HepG2 (cell line): ENCODE data around the gene CCK. TPM values are rescaled to one million over a fixed set of nuclear protein-coding genes. Genes with fewer than 3 reads are reported as not detected.

Experiments
- ATAC-seq: fragments of 200-7000 bp; cut with Tn5 transposase; 3 replicates; pipeline ENCODE4 v1.9.1; 2020; ENCODE audit warnings: mild to moderate bottlenecking, moderate library complexity
- BruUV-seq: library from RNA; stranded (reverse); fragments of 400-500 nt; replicated peaks from 2 replicates; lab custom pipeline; 2021; lab: Mats Ljungman, UMichigan
- CTCF ChIA-PET: fragments of 300-600 bp; formaldehyde crosslinking; extraction: SDS; loops from one replicate; lab custom pipeline; 2021; ENCODE audit warnings: low total read pairs, inconsistent platforms, low intra/inter-chr PET ratio; lab: Yijun Ruan, JAX
- POLR2A ChIA-PET: fragments of 350-600 bp; sonication (Branson Sonifier 250); formaldehyde crosslinking; loops from one replicate; lab custom pipeline; 2020; ENCODE audit warnings: antibody characterized with exemption, inconsistent platforms; lab: Yijun Ruan, JAX
- DNase-seq: peaks from one replicate; pipeline ENCODE4 v3.0.0-alpha.2; 2015; ENCODE audit warnings: low spot score
- FAIRE-seq: peaks from 3 replicates; lab custom pipeline; 2011; peaks lifted over from hg19 to GRCh38; lab: Jason Lieb, UNC
- H2AFZ ChIP-seq: one replicate; pipeline ENCODE4 v1.6.1; 2011; ENCODE audit warnings: low read length, inconsistent platforms
- H3K27ac ChIP-seq: fragments of 300-600 bp; 3 replicates; pipeline ENCODE4 v1.8.0; 2011; ENCODE audit warnings: mixed run types, mild to moderate bottlenecking, mixed read lengths, low read length, inconsistent platforms; ENCODE audit not compliant: insufficient read depth; ENCODE audit errors: extremely low read length
- H3K27me3 ChIP-seq, 2 experiments: fragments of 200-600 bp in 1 of 2; 2 replicates in 1 of 2; 3 replicates in 1 of 2; pipeline versions ENCODE4 v1.6.0 to v1.8.0; 2011; ENCODE audit warnings: low read length in 2 of 2, mild to moderate bottlenecking in 2 of 2, moderate library complexity in 2 of 2, inconsistent platforms in 1 of 2; ENCODE audit not compliant: insufficient read depth in 2 of 2, control insufficient read depth in 1 of 2
- H3K36me3 ChIP-seq, 2 experiments: fragments of 200-600 bp in 1 of 2; replicated peaks in 1 of 2; 2 replicates in 1 of 2; 3 replicates in 1 of 2; pipeline versions ENCODE4 v1.5.1 to v1.8.0; 2011; ENCODE audit warnings: low read length in 2 of 2, inconsistent platforms in 1 of 2; ENCODE audit not compliant: insufficient read depth in 2 of 2, control insufficient read depth in 1 of 2
- H3K4me1 ChIP-seq: 2 replicates; pipeline ENCODE4 v1.5.1; 2012; ENCODE audit warnings: low read length, inconsistent platforms; ENCODE audit not compliant: insufficient read depth
- H3K4me2 ChIP-seq: 2 replicates; pipeline ENCODE4 v1.6.0; 2011; ENCODE audit warnings: low read depth, low read length, inconsistent platforms
- H3K4me3 ChIP-seq, 3 experiments: fragments of 200-600 bp in 1 of 3; sonication (generic), shearing (Covaris generic) in 1 of 3; replicated peaks in 1 of 3; 2 replicates each; pipeline ENCODE4 v1.5.1; 2011 to 2016; ENCODE audit warnings: low read length in 3 of 3, inconsistent platforms in 2 of 3, low read depth in 2 of 3, mild to moderate bottlenecking in 2 of 3, control low read depth in 1 of 3, mixed read lengths in 1 of 3; ENCODE audit not compliant: insufficient read depth in 1 of 3
- H3K79me2 ChIP-seq: one replicate; pipeline ENCODE4 v1.6.1; 2011; ENCODE audit warnings: low read length, inconsistent platforms; ENCODE audit not compliant: insufficient read depth
- H3K9ac ChIP-seq: 2 replicates; pipeline ENCODE4 v1.6.0; 2011; ENCODE audit warnings: mild to moderate bottlenecking, low read depth, low read length, inconsistent platforms; ENCODE audit not compliant: insufficient read depth
- H3K9me3 ChIP-seq: 2 replicates; pipeline ENCODE4 v1.5.1; 2012; ENCODE audit warnings: mild to moderate bottlenecking, low read length
- H4K20me1 ChIP-seq: 2 replicates; pipeline ENCODE4 v1.6.0; 2011; ENCODE audit warnings: inconsistent platforms, mild to moderate bottlenecking, low read length, moderate library complexity; ENCODE audit not compliant: insufficient read depth
- FOSL1 ChIP-seq: sonication (generic); formaldehyde crosslinking; IDR thresholded peaks from 2 replicates; pipeline ENCODE4 v1.9.0; 2021; ENCODE audit warnings: missing genetic modification reagents, borderline replicate concordance
- LCORL ChIP-seq, 2 experiments: fragments of 450-650 bp in 1 of 2; sonication (generic) in 1 of 2; formaldehyde crosslinking in 1 of 2; IDR thresholded peaks; 2 replicates each; pipeline versions ENCODE4 v1.5.0 to v1.6.1; 2017 to 2020; ENCODE audit warnings: antibody characterized with exemption in 1 of 2, missing genetic modification reagents in 1 of 2
- ZNF251 ChIP-seq: sonication (generic); formaldehyde crosslinking; IDR thresholded peaks from 2 replicates; pipeline ENCODE4 v1.9.0; 2021; ENCODE audit warnings: mild to moderate bottlenecking, missing genetic modification reagents
- ZNF558 ChIP-seq: sonication (generic); formaldehyde crosslinking; IDR thresholded peaks from 2 replicates; pipeline ENCODE4 v1.9.0; 2022; ENCODE audit warnings: mild to moderate bottlenecking, missing genetic modification reagents, borderline replicate concordance
- in situ Hi-C: cut with HindIII; loops from 2 replicates; pipeline ENCODE4 v1.10.0; 2017; ENCODE audit warnings: low pct_unique_long_range_greater_than_20kb; ENCODE audit not compliant: extremely low pct_ligation_motif_present
- intact Hi-C: fragments of 100-400 bp; cut with micrococcal nuclease; formaldehyde crosslinking; loops from one replicate; pipeline ENCODE4 v1.10.0; 2022; ENCODE audit not compliant: unreplicated experiment
- polyA plus RNA-seq, 8 experiments: library from polyadenylated mRNA; depleted of rRNA in 3 of 8; stranded (reverse) in 7 of 8; unstranded in 1 of 8; fragments of >200 nt; fragmentation: Illumina TruSeq in 4 of 8; extraction: Trizol in 4 of 8; gene quantifications; 2 replicates each; pipeline versions ENCODE4 v1.2.1 to v1.2.3, GENCODE V29; 2011 to 2016; ENCODE audit warnings: low read depth in 4 of 8, missing spikeins in 1 of 8, mixed read lengths in 1 of 8; ENCODE audit not compliant: insufficient read depth in 1 of 8
- total RNA-seq, 5 experiments: library from RNA; depleted of rRNA; stranded (reverse); fragments of >200 nt; fragmentation: Illumina TruSeq; extraction: Trizol; gene quantifications; 2 replicates each; pipeline ENCODE4 v1.2.3, GENCODE V29; 2016; ENCODE audit warnings: low read depth in 1 of 5
- TF ChIP-seq, protein P1 (sequence below): sonication (generic); formaldehyde crosslinking; IDR thresholded peaks from 2 replicates; pipeline ENCODE4 v1.5.0; 2020; ENCODE audit warnings: mild to moderate bottlenecking, missing genetic modification reagents, borderline replicate concordance

The CCK gene
- total and polyA plus RNA-seq, 2 of the 13 experiments (the other 11 are each of a cell fraction or from before 2014, with no cell fraction given) = not detected

DNA sequence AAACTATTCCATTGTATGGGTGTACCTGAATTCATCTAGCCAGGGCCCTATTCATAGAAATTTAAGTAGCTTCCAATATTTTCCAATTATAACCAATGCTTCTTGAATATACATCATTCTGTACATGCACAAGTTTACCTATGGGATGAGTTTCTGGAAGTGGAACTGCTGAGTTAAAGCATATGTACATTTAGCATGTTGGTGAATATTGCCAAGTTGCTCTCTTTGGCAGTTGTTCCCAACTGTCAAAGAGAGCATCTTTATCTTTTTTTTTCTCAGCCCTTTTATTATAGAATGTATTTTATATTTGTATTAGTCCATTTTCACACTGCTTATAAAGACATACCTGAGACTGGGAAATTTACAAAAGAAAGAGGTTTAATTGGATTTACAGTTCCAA is 8.3 kb upstream of the CCK start:
- Histone ChIP-seq H3K27me3 (peaks cover 2 to 11% of the 10 kb centered on the region in 2 experiments; a peak in 3 of 5 replicates), H2AFZ (no peak overlapping the region), H4K20me1 (no peaks in the 10 kb centered on the region), H3K9ac (no peak overlapping the region), H3K27ac (no peak overlapping the region), H3K9me3 (no peaks in the 10 kb centered on the region; the same call in 1 of the 2 replicates), H3K4me3 (no peak overlapping the region), H3K4me1 (no peaks in the 10 kb centered on the region), H3K4me2 (no peak overlapping the region), H3K79me2 (no peaks in the 10 kb centered on the region), H3K36me3 (no peaks in the 10 kb centered on the region)
- DNase-seq (no peak), FAIRE-seq (no peak), ATAC-seq (no peak)
- intact Hi-C loops = no loop called here
- no peak for TF ChIP-seq LCORL (IDR thresholded peaks at IDR 0.05)
- TF ChIP-seq LCORL (CRISPR knock-in tag; IDR thresholded peaks at IDR 0.05) = no peak
- TF ChIP-seq FOSL1 = no peak
- no peak for TF ChIP-seq ZNF251
- TF ChIP-seq, protein P1, sequence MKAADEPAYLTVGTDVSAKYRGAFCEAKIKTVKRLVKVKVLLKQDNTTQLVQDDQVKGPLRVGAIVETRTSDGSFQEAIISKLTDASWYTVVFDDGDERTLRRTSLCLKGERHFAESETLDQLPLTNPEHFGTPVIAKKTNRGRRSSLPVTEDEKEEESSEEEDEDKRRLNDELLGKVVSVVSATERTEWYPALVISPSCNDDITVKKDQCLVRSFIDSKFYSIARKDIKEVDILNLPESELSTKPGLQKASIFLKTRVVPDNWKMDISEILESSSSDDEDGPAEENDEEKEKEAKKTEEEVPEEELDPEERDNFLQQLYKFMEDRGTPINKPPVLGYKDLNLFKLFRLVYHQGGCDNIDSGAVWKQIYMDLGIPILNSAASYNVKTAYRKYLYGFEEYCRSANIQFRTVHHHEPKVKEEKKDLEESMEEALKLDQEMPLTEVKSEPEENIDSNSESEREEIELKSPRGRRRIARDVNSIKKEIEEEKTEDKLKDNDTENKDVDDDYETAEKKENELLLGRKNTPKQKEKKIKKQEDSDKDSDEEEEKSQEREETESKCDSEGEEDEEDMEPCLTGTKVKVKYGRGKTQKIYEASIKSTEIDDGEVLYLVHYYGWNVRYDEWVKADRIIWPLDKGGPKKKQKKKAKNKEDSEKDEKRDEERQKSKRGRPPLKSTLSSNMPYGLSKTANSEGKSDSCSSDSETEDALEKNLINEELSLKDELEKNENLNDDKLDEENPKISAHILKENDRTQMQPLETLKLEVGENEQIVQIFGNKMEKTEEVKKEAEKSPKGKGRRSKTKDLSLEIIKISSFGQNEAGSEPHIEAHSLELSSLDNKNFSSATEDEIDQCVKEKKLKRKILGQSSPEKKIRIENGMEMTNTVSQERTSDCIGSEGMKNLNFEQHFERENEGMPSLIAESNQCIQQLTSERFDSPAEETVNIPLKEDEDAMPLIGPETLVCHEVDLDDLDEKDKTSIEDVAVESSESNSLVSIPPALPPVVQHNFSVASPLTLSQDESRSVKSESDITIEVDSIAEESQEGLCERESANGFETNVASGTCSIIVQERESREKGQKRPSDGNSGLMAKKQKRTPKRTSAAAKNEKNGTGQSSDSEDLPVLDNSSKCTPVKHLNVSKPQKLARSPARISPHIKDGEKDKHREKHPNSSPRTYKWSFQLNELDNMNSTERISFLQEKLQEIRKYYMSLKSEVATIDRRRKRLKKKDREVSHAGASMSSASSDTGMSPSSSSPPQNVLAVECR (CRISPR knock-in tag) = no peak
- no peak for TF ChIP-seq ZNF558 (CRISPR knock-in tag)
- in situ Hi-C loops = no loop called here
- BruUV-seq = no TSS peak
- ChIA-PET POLR2A (no interaction called here), CTCF (no interaction called here)
